ENCODE results near the gene TMUB1. TPM values are rescaled to one million over a fixed set of nuclear protein-coding genes. Genes with fewer than 3 reads are reported as not detected.

TMUB1 gene
- total RNA-seq, 1 experiment from 2014 or later, result 68.1 TPM

DNA sequence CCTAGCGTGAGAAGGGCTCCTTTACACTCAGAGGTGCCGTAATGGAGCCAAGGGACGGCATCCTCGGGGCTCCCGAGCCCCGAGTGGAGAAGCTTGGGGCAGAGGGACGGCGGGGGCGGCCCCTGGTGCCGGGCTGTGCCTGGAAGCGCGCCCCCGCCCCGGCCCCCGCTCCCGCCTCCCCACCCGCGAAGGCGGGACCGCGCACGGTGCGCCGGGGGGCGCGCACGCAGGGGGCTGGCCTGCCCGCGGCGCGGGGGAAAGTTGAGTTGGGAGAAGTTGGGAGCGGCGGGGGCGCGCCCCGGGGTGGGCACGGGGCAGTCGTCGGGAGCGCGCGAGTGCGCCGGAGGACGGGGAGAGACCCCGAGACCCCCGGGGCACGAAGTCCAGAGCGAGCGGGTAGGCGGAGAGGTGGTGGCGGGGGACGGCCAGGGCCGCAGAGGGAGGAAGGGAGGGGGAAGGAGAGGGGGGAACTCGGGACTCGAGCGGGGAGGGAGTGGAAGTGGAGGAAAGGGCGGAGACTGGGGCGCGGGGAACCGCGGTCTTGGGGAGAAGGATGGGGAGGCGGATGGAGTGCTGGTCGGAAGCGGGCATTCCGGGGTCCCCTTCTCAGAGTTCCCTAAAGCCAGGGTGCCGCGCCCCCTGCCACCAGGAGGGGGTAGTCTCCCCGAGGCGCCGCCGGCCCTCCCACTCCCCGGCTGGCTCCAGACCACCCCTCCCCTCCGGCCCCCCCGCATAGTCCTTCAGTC lies 23.8 kb downstream of the TMUB1 start, which contains the start of gene SLC4A2:
TSS of gene SLC4A2 (plus strand) at position 223 of the 746 bp plus-strand sequence. CDS start 2,399 bp downstream, outside the sequence.
- intact Hi-C loops (cut with micrococcal nuclease; ENCODE audit: unreplicated experiment), result loop anchor here (2.0 kb wide), 1 partner anchor 51 kb away; no protein-coding TSS in a partner anchor
- Histone ChIP-seq H3K9me3 (no peaks in the 10 kb centered on the region), H3K4me1 (peaks cover 30% of the 10 kb centered on the region), H3K27me3 (replicated peaks; ENCODE audit: control insufficient read depth, insufficient read depth, low read length) (no peaks in the 10 kb centered on the region), H3K4me3 (ENCODE audit: low read depth, low read length) (peak within 1 kb of the TSS; percentile 59), H3K36me3 (ENCODE audit: control insufficient read depth, insufficient read depth, low read length) (no peaks in the 10 kb centered on the region; the same call in 1 of the 2 replicates)
- CTCF ChIA-PET, result interaction anchor here (1.7 kb wide), 1 partner anchor 31 kb away, joined by 7 read pairs; the partner anchor contains the start of gene ABCB8
- Mint-ChIP-seq H3K36me3 (ENCODE audit: insufficient read depth, unreplicated experiment) (peaks cover 41% of the 10 kb centered on the region), H3K27me3 (ENCODE audit: insufficient read depth, unreplicated experiment) (no peaks in the 10 kb centered on the region), H3K27ac (ENCODE audit: unreplicated experiment) (peak within 1 kb of the TSS; percentile 94), H3K4me1 (ENCODE audit: low read depth, unreplicated experiment) (peaks cover 25% of the 10 kb centered on the region), H3K9me3 (ENCODE audit: unreplicated experiment) (no peaks in the 10 kb centered on the region), H3K4me3 (ENCODE audit: unreplicated experiment) (peak within 1 kb of the TSS; percentile 95)
- peak; percentile 79 to 91 for DNase-seq
- POLR2A ChIA-PET, result interaction anchor here (0.6 kb wide), 1 partner anchor 31 kb away, joined by 3 read pairs; the partner anchor contains the start of gene ABCB8
- BruUV-seq (replicated peaks), result no TSS peak
- TF ChIP-seq, protein P1, sequence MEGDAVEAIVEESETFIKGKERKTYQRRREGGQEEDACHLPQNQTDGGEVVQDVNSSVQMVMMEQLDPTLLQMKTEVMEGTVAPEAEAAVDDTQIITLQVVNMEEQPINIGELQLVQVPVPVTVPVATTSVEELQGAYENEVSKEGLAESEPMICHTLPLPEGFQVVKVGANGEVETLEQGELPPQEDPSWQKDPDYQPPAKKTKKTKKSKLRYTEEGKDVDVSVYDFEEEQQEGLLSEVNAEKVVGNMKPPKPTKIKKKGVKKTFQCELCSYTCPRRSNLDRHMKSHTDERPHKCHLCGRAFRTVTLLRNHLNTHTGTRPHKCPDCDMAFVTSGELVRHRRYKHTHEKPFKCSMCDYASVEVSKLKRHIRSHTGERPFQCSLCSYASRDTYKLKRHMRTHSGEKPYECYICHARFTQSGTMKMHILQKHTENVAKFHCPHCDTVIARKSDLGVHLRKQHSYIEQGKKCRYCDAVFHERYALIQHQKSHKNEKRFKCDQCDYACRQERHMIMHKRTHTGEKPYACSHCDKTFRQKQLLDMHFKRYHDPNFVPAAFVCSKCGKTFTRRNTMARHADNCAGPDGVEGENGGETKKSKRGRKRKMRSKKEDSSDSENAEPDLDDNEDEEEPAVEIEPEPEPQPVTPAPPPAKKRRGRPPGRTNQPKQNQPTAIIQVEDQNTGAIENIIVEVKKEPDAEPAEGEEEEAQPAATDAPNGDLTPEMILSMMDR (IDR thresholded peaks at IDR 0.05; ENCODE audit: insufficient read depth in 1 of 2, low read depth in 1 of 2, low read length in 1 of 2, severe bottlenecking in 1 of 2, unreplicated experiment in 1 of 2), result peak; percentile 80 to 82

DNA sequence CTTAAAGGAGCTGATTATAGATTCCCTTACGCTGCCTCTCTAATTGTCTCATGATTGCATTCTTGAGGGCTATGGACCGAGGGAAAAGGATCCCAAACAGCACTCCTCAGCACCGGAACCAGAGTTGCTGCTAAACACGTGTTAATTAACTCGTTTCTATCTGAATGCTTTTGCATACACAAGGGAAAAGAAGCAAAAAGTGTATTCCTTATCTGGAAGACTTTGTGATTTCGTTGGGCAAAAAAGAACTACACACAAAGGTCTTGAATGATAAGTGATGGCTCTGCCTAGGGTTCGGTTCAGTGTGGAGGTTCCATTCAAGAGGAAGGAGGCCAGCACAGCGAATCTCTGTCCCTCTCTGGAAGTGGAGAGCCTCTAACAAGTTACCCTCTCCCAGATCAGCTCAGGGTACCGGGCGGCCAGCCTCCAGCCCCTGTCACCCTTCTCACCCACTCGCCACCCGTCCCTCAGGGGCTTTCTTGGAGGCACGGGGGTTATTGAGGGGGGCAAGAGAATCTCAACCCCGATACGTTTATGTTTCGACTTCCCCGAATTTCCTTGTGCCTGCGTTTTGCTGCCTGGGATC lies 24.4 kb downstream of the TMUB1 start:
- TSS peak; percentile 86 for BruUV-seq (replicated peaks)
- TF ChIP-seq, protein P1 (IDR thresholded peaks at IDR 0.05; ENCODE audit: insufficient read depth in 1 of 2, low read depth in 1 of 2, low read length in 1 of 2, severe bottlenecking in 1 of 2, unreplicated experiment in 1 of 2), result no peak
- CTCF ChIA-PET, result interaction anchor here (1.0 to 1.6 kb wide), 2 partner anchors 31 to 65 kb away, joined by 4 to 7 read pairs; partner anchors contain the start of gene ABCB8
- DNase-seq, result no peak
- Mint-ChIP-seq H3K9me3 (ENCODE audit: unreplicated experiment) (no peaks in the 10 kb centered on the region), H3K27me3 (ENCODE audit: insufficient read depth, unreplicated experiment) (no peaks in the 10 kb centered on the region), H3K36me3 (ENCODE audit: insufficient read depth, unreplicated experiment) (peaks cover 36% of the 10 kb centered on the region), H3K4me1 (ENCODE audit: low read depth, unreplicated experiment) (peaks cover 25% of the 10 kb centered on the region), H3K4me3 (ENCODE audit: unreplicated experiment) (peak overlapping the region; percentile 95), H3K27ac (ENCODE audit: unreplicated experiment) (peak overlapping the region; percentile 94)
- POLR2A ChIA-PET, result interaction anchor here (0.5 to 0.9 kb wide), 3 partner anchors 29 to 461 kb away, joined by 3 to 6 read pairs (median 4); partner anchors contain the start of gene ABCB8
- Histone ChIP-seq H3K9me3 (no peaks in the 10 kb centered on the region), H3K4me3 (ENCODE audit: low read depth, low read length) (peak overlapping the region; percentile 59), H3K4me1 (peaks cover 29% of the 10 kb centered on the region), H3K36me3 (ENCODE audit: control insufficient read depth, insufficient read depth, low read length) (no peaks in the 10 kb centered on the region; the same call in 1 of the 2 replicates), H3K27me3 (replicated peaks; ENCODE audit: control insufficient read depth, insufficient read depth, low read length) (no peaks in the 10 kb centered on the region)
- intact Hi-C loops (cut with micrococcal nuclease; ENCODE audit: unreplicated experiment), result loop anchor here (1.0 to 2.0 kb wide), 2 partner anchors 31 to 52 kb away; partner anchors contain the start of gene ABCB8
